HG02970 (cell line): ENCODE data around the gene LRRC51.

ENCODE experiments used
- ATAC-seq: cut with Tn5 transposase; IDR thresholded peaks from one replicate; pipeline ENCODE4 v1.9.1; 2021; ENCODE audit warnings: mild to moderate bottlenecking, moderate library complexity, moderate number of reproducible peaks; ENCODE audit not compliant: unreplicated experiment, low FRiP score

Gene LRRC51

GRCh38 chr11:72080326-72081183 is at the start of gene LRRC51, which contains the start of gene NUMA1:
LRRC51 (plus strand) TSS chr11:72080850; CDS start chr11:72089084, 8,234 bp downstream.
NUMA1 (minus strand) TSS chr11:72080542; CDS start chr11:72035943, 44,599 bp downstream.
- ATAC-seq: peak; percentile 96

- no peak for ATAC-seq
These were observed 44.0 kb upstream of the LRRC51 start for GRCh38 chr11:72036687-72037086.

GRCh38 chr11:72037554-72038311 is 42.9 kb upstream of the LRRC51 start:
- no peak for ATAC-seq

GRCh38 chr11:72038491-72038890 is 42.2 kb upstream of the LRRC51 start:
- no peak for ATAC-seq

- ATAC-seq: no peak
These were observed 41.4 kb upstream of the LRRC51 start for GRCh38 chr11:72039031-72039855.

- ATAC-seq: no peak
These were observed 40.7 kb upstream of the LRRC51 start for GRCh38 chr11:72039856-72040401.

GRCh38 chr11:72040491-72041363 is 39.9 kb upstream of the LRRC51 start:
- no peak for ATAC-seq

GRCh38 chr11:72041364-72042063 is 39.1 kb upstream of the LRRC51 start:
- no peak for ATAC-seq

GRCh38 chr11:72042064-72042745 is 38.4 kb upstream of the LRRC51 start:
- ATAC-seq: no peak

- ATAC-seq: no peak
These were observed 34.8 kb upstream of the LRRC51 start for GRCh38 chr11:72045849-72046248.

- ATAC-seq: no peak
These were observed 31.7 kb upstream of the LRRC51 start for GRCh38 chr11:72048766-72049460.

- ATAC-seq: no peak
These were observed 22.1 kb upstream of the LRRC51 start for GRCh38 chr11:72058416-72059034.

- no peak for ATAC-seq
These were observed 18.8 kb upstream of the LRRC51 start for GRCh38 chr11:72061739-72062396.

GRCh38 chr11:72066855-72067254 is 13.8 kb upstream of the LRRC51 start:
- ATAC-seq: no peak

GRCh38 chr11:72067266-72067665 is 13.4 kb upstream of the LRRC51 start:
- ATAC-seq: no peak

GRCh38 chr11:72067676-72068075 is 13.0 kb upstream of the LRRC51 start:
- no peak for ATAC-seq

GRCh38 chr11:72069200-72069599 is 11.4 kb upstream of the LRRC51 start:
- ATAC-seq: no peak
